HepG2 (cell line): ENCODE measurements around the gene FZD8. TPM values are rescaled to one million over a fixed set of nuclear protein-coding genes. Genes with fewer than 3 reads are reported as not detected.

Source experiments
- ATAC-seq: fragments of 200-7000 bp; cut with Tn5 transposase; 3 replicates; pipeline ENCODE4 v1.9.1; 2020; ENCODE audit warnings: mild to moderate bottlenecking, moderate library complexity
- Bru-seq: library from RNA; stranded (reverse); fragments of 400-500 nt; gene quantifications from one replicate; lab custom pipeline; 2021; lab: Mats Ljungman, UMichigan
- BruChase-seq, 2 experiments: library from RNA; stranded (reverse); fragments of 400-500 nt; gene quantifications; one replicate each; lab custom pipeline; 2021; lab: Mats Ljungman, UMichigan
- BruUV-seq: library from RNA; stranded (reverse); fragments of 400-500 nt; replicated peaks from 2 replicates; lab custom pipeline; 2021; lab: Mats Ljungman, UMichigan
- CTCF ChIA-PET: fragments of 300-600 bp; formaldehyde crosslinking; extraction: SDS; loops from one replicate; lab custom pipeline; 2021; ENCODE audit warnings: low total read pairs, inconsistent platforms, low intra/inter-chr PET ratio; lab: Yijun Ruan, JAX
- POLR2A ChIA-PET: fragments of 350-600 bp; sonication (Branson Sonifier 250); formaldehyde crosslinking; loops from one replicate; lab custom pipeline; 2020; ENCODE audit warnings: antibody characterized with exemption, inconsistent platforms; lab: Yijun Ruan, JAX
- DNase-seq: peaks from one replicate; pipeline ENCODE4 v3.0.0-alpha.2; 2015; ENCODE audit warnings: low spot score
- FAIRE-seq: peaks from 3 replicates; lab custom pipeline; 2011; peaks lifted over from hg19 to GRCh38; lab: Jason Lieb, UNC
- H2AFZ ChIP-seq: one replicate; pipeline ENCODE4 v1.6.1; 2011; ENCODE audit warnings: low read length, inconsistent platforms
- H3K27ac ChIP-seq: fragments of 300-600 bp; 3 replicates; pipeline ENCODE4 v1.8.0; 2011; ENCODE audit warnings: mixed run types, mild to moderate bottlenecking, mixed read lengths, low read length, inconsistent platforms; ENCODE audit not compliant: insufficient read depth; ENCODE audit errors: extremely low read length
- H3K27me3 ChIP-seq, 2 experiments: fragments of 200-600 bp in 1 of 2; 2 replicates in 1 of 2; 3 replicates in 1 of 2; pipeline versions ENCODE4 v1.6.0 to v1.8.0; 2011; ENCODE audit warnings: low read length in 2 of 2, mild to moderate bottlenecking in 2 of 2, moderate library complexity in 2 of 2, inconsistent platforms in 1 of 2; ENCODE audit not compliant: insufficient read depth in 2 of 2, control insufficient read depth in 1 of 2
- H3K36me3 ChIP-seq, 2 experiments: fragments of 200-600 bp in 1 of 2; replicated peaks in 1 of 2; 2 replicates in 1 of 2; 3 replicates in 1 of 2; pipeline versions ENCODE4 v1.5.1 to v1.8.0; 2011; ENCODE audit warnings: low read length in 2 of 2, inconsistent platforms in 1 of 2; ENCODE audit not compliant: insufficient read depth in 2 of 2, control insufficient read depth in 1 of 2
- H3K4me1 ChIP-seq: 2 replicates; pipeline ENCODE4 v1.5.1; 2012; ENCODE audit warnings: low read length, inconsistent platforms; ENCODE audit not compliant: insufficient read depth
- H3K4me2 ChIP-seq: 2 replicates; pipeline ENCODE4 v1.6.0; 2011; ENCODE audit warnings: low read depth, low read length, inconsistent platforms
- H3K4me3 ChIP-seq, 3 experiments: fragments of 200-600 bp in 1 of 3; sonication (generic), shearing (Covaris generic) in 1 of 3; replicated peaks in 1 of 3; 2 replicates each; pipeline ENCODE4 v1.5.1; 2011 to 2016; ENCODE audit warnings: low read length in 3 of 3, inconsistent platforms in 2 of 3, low read depth in 2 of 3, mild to moderate bottlenecking in 2 of 3, control low read depth in 1 of 3, mixed read lengths in 1 of 3; ENCODE audit not compliant: insufficient read depth in 1 of 3
- H3K79me2 ChIP-seq: one replicate; pipeline ENCODE4 v1.6.1; 2011; ENCODE audit warnings: low read length, inconsistent platforms; ENCODE audit not compliant: insufficient read depth
- H3K9ac ChIP-seq: 2 replicates; pipeline ENCODE4 v1.6.0; 2011; ENCODE audit warnings: mild to moderate bottlenecking, low read depth, low read length, inconsistent platforms; ENCODE audit not compliant: insufficient read depth
- H3K9me3 ChIP-seq: 2 replicates; pipeline ENCODE4 v1.5.1; 2012; ENCODE audit warnings: mild to moderate bottlenecking, low read length
- H4K20me1 ChIP-seq: 2 replicates; pipeline ENCODE4 v1.6.0; 2011; ENCODE audit warnings: inconsistent platforms, mild to moderate bottlenecking, low read length, moderate library complexity; ENCODE audit not compliant: insufficient read depth
- CHCHD3 ChIP-seq: sonication (generic); formaldehyde crosslinking; IDR thresholded peaks from 2 replicates; pipeline ENCODE4 v1.8.0; 2022; ENCODE audit warnings: mild to moderate bottlenecking, missing genetic modification reagents, moderate library complexity
- CSRNP1 ChIP-seq: sonication (generic); formaldehyde crosslinking; IDR thresholded peaks from 2 replicates; pipeline ENCODE4 v1.8.1; 2023; ENCODE audit warnings: mild to moderate bottlenecking, missing genetic modification reagents
- EED ChIP-seq: sonication (generic); formaldehyde crosslinking; IDR thresholded peaks from 2 replicates; pipeline ENCODE4 v1.5.0; 2020; ENCODE audit warnings: mild to moderate bottlenecking, missing genetic modification reagents
- GABPB1 ChIP-seq: IDR thresholded peaks from 2 replicates; pipeline ENCODE4 v1.6.1; 2016; ENCODE audit warnings: mild to moderate bottlenecking, missing genetic modification reagents, moderate library complexity, missing compliant biosample characterization
- MYPOP ChIP-seq: sonication (generic); formaldehyde crosslinking; IDR thresholded peaks from 2 replicates; pipeline ENCODE4 v1.8.1; 2023; ENCODE audit warnings: mild to moderate bottlenecking, moderate library complexity, missing genetic modification reagents
- RFX3 ChIP-seq: IDR thresholded peaks from 2 replicates; pipeline ENCODE4 v1.6.1; 2016; ENCODE audit warnings: missing biosample characterization, missing genetic modification reagents
- SMAD1 ChIP-seq: sonication (generic); formaldehyde crosslinking; IDR thresholded peaks from 2 replicates; pipeline ENCODE4 v1.4.0; 2020; ENCODE audit warnings: missing genetic modification reagents, low read depth, mild to moderate bottlenecking, borderline replicate concordance
- SP1 ChIP-seq, 2 experiments: fragments of 450-650 bp in 1 of 2; sonication (generic) in 1 of 2; formaldehyde crosslinking in 1 of 2; IDR thresholded peaks; 2 replicates each; pipeline versions ENCODE4 v1.4.0 to v1.6.1; 2016 to 2020; ENCODE audit warnings: missing genetic modification reagents in 1 of 2
- SP5 ChIP-seq: IDR thresholded peaks from 2 replicates; pipeline ENCODE4 v1.6.1; 2016; ENCODE audit warnings: low read depth, borderline replicate concordance
- SSRP1 ChIP-seq: IDR thresholded peaks from 2 replicates; pipeline ENCODE4 v1.6.1; 2016; ENCODE audit warnings: control low read depth
- TEAD2 ChIP-seq: sonication (generic); formaldehyde crosslinking; IDR thresholded peaks from 2 replicates; pipeline ENCODE4 v1.9.0; 2021; ENCODE audit warnings: missing genetic modification reagents
- ZNF282 ChIP-seq: fragments of 450-650 bp; IDR thresholded peaks from 2 replicates; pipeline ENCODE4 v1.6.1; 2018; ENCODE audit not compliant: partially characterized antibody
- ZNF350 ChIP-seq: sonication (generic); formaldehyde crosslinking; IDR thresholded peaks from 2 replicates; pipeline ENCODE4 v1.4.0; 2020; ENCODE audit warnings: mild to moderate bottlenecking, low read depth, missing genetic modification reagents, borderline replicate concordance
- ZNF383 ChIP-seq: sonication (generic); formaldehyde crosslinking; IDR thresholded peaks from 2 replicates; pipeline ENCODE4 v1.4.0; 2020; ENCODE audit warnings: missing genetic modification reagents, mild to moderate bottlenecking, borderline replicate concordance
- ZNF562 ChIP-seq: sonication (generic); formaldehyde crosslinking; IDR thresholded peaks from 2 replicates; pipeline ENCODE4 v1.8.0; 2022; ENCODE audit warnings: missing genetic modification reagents, borderline replicate concordance
- ZNF773 ChIP-seq: sonication (generic); formaldehyde crosslinking; IDR thresholded peaks from 2 replicates; pipeline ENCODE4 v1.4.0; 2020; ENCODE audit warnings: missing genetic modification reagents, borderline replicate concordance
- WGBS: methylation state at CpG from one replicate; pipeline ENCODE4 v1.1.6; 2017; ENCODE audit warnings: low lambda C conversion rate; 5-methylcytosine and 5-hydroxymethylcytosine counted together
- in situ Hi-C: cut with HindIII; loops from 2 replicates; pipeline ENCODE4 v1.10.0; 2017; ENCODE audit warnings: low pct_unique_long_range_greater_than_20kb; ENCODE audit not compliant: extremely low pct_ligation_motif_present
- intact Hi-C: fragments of 100-400 bp; cut with micrococcal nuclease; formaldehyde crosslinking; loops from one replicate; pipeline ENCODE4 v1.10.0; 2022; ENCODE audit not compliant: unreplicated experiment
- long read RNA-seq, 2 experiments: library from RNA in 1 of 2; library from polyadenylated mRNA in 1 of 2; stranded (forward) in 1 of 2; unstranded in 1 of 2; transcript quantifications; one replicate each; pipeline ENCODE4 v2.0.0, GENCODE V29; 2019 to 2022
- polyA minus RNA-seq, 3 experiments: library from RNA; depleted of rRNA, polyadenylated mRNA; stranded (reverse); fragments of >200 nt; gene quantifications; 2 replicates each; pipeline ENCODE4 v1.2.3, GENCODE V29; 2011; ENCODE audit warnings: low replicate concordance in 1 of 3
- polyA plus RNA-seq, 8 experiments: library from polyadenylated mRNA; depleted of rRNA in 3 of 8; stranded (reverse) in 7 of 8; unstranded in 1 of 8; fragments of >200 nt; fragmentation: Illumina TruSeq in 4 of 8; extraction: Trizol in 4 of 8; gene quantifications; 2 replicates each; pipeline versions ENCODE4 v1.2.1 to v1.2.3, GENCODE V29; 2011 to 2016; ENCODE audit warnings: low read depth in 4 of 8, missing spikeins in 1 of 8, mixed read lengths in 1 of 8; ENCODE audit not compliant: insufficient read depth in 1 of 8
- total RNA-seq, 5 experiments: library from RNA; depleted of rRNA; stranded (reverse); fragments of >200 nt; fragmentation: Illumina TruSeq; extraction: Trizol; gene quantifications; 2 replicates each; pipeline ENCODE4 v1.2.3, GENCODE V29; 2016; ENCODE audit warnings: low read depth in 1 of 5

FZD8 gene
- total RNA-seq (2016; rRNA removed; fragmentation: Illumina TruSeq; extraction: Trizol) (0.07 TPM in 1 of 2 replicates, not detected in the other), polyA plus RNA-seq (2011; rRNA removed) (0.03 and 0.05 TPM in 2 replicates), polyA minus RNA-seq (2011; rRNA and poly(A)+ RNA removed; ENCODE audit: low replicate concordance) (3.8 TPM in 1 of 2 replicates, not detected in the other), Bru-seq, nascent RNA (percentile 28 among the genes with signal in this experiment), BruChase-seq, experiment 1, labeled RNA remaining after a 6-hour chase (percentile 23 among the genes with signal in this experiment), BruChase-seq, experiment 2, labeled RNA remaining after a 2-hour chase (percentile 13 among the genes with signal in this experiment)
- not detected in 2 replicates for total RNA-seq (2016; cell fraction: cytosol; rRNA removed; fragmentation: Illumina TruSeq; extraction: Trizol; ENCODE audit: low read depth)
- 0.09 TPM in 1 of 2 replicates, not detected in the other for total RNA-seq (2016; cell fraction: insoluble cytoplasmic fraction; rRNA removed; fragmentation: Illumina TruSeq; extraction: Trizol)
- 0.03 TPM in 2 replicates for total RNA-seq (2016; cell fraction: membrane; rRNA removed; fragmentation: Illumina TruSeq; extraction: Trizol)
- total RNA-seq (2016; cell fraction: nucleus; rRNA removed; fragmentation: Illumina TruSeq; extraction: Trizol), result 0.09 and 0.16 TPM in 2 replicates
- polyA plus RNA-seq (2011; cell fraction: cytosol; rRNA removed), result 0.01 TPM in 2 replicates
- polyA plus RNA-seq (2011; cell fraction: nucleus; rRNA removed), result 0.05 and 0.09 TPM in 2 replicates
- polyA plus RNA-seq (2012), result not detected in 2 replicates
- polyA plus RNA-seq (2016; cell fraction: cytosol; fragmentation: Illumina TruSeq; extraction: Trizol; ENCODE audit: low read depth), result not detected in 2 replicates
- polyA plus RNA-seq (2016; cell fraction: insoluble cytoplasmic fraction; fragmentation: Illumina TruSeq; extraction: Trizol; ENCODE audit: low read depth), result not detected in 2 replicates
- polyA plus RNA-seq (2016; cell fraction: membrane; fragmentation: Illumina TruSeq; extraction: Trizol; ENCODE audit: low read depth), result not detected in 2 replicates
- polyA plus RNA-seq (2016; cell fraction: nucleus; fragmentation: Illumina TruSeq; extraction: Trizol; ENCODE audit: insufficient read depth, low read depth), result 0.21 TPM in 1 of 2 replicates, not detected in the other
- 0.10 TPM in 1 of 2 replicates, not detected in the other for polyA minus RNA-seq (2011; cell fraction: cytosol; rRNA and poly(A)+ RNA removed)
- not detected in 2 replicates for polyA minus RNA-seq (2011; cell fraction: nucleus; rRNA and poly(A)+ RNA removed)
- long read RNA-seq, experiment 1, result 0 reads
- long read RNA-seq, experiment 2, result 0 reads

GRCh38 chr10:35642035-35642792 lies at the start of gene FZD8:
FZD8 (minus strand) TSS chr10:35642296; CDS start chr10:35641429, 867 bp downstream.
- WGBS, result no CpG with 5 or more reads among the region's 80 CpGs
- CTCF ChIA-PET, result no interaction called here
- peaks cover 20% of the 10 kb centered on the region for H3K4me1 ChIP-seq
- H3K27ac ChIP-seq, result no peak within 1 kb of the TSS
- peaks cover 6 to 30% of the 10 kb centered on the region in 2 experiments for H3K27me3 ChIP-seq
- DNase-seq, result peak; percentile 68
- POLR2A ChIA-PET, result no interaction called here
- H3K9ac ChIP-seq, result no peak within 1 kb of the TSS
- no peaks in the 10 kb centered on the region for H4K20me1 ChIP-seq
- no peak within 1 kb of the TSS for H2AFZ ChIP-seq
- in situ Hi-C loops, result loop anchor here (10.0 kb wide), 1 partner anchor 143 kb away; no protein-coding TSS in a partner anchor
- peak; percentile 37 for FAIRE-seq
- intact Hi-C loops, result loop anchor here (2.0 to 5.0 kb wide), 2 partner anchors 45 to 139 kb away; no protein-coding TSS in a partner anchor
- no TSS peak for BruUV-seq
- no peaks in the 10 kb centered on the region for H3K9me3 ChIP-seq
- H3K4me3 ChIP-seq, result peak within 1 kb of the TSS; percentile 51 to 68 (median 58); a peak in 5 of 6 replicates
- H3K4me2 ChIP-seq, result peak within 1 kb of the TSS; percentile 78
- ATAC-seq, result peak; percentile 93
- H3K36me3 ChIP-seq, result no peaks in the 10 kb centered on the region
- H3K79me2 ChIP-seq, result no peaks in the 10 kb centered on the region
- no peak for TF ChIP-seq SP1 (IDR thresholded peaks at IDR 0.05)
- peak; percentile 48; the same call in 1 of the 2 replicates for TF ChIP-seq SP1 (CRISPR knock-in tag; IDR thresholded peaks at IDR 0.05)
- TF ChIP-seq ZNF282, result no peak
- TF ChIP-seq GABPB1 (CRISPR knock-in tag), result peak; percentile 78; the same call in 1 of the 2 replicates
- no peak for TF ChIP-seq SSRP1 (CRISPR knock-in tag)
- TF ChIP-seq SP5 (CRISPR knock-in tag), result 0 out of 2 replicates have a peak, but pooled peaks have one; percentile 12
- 0 out of 2 replicates have a peak, but pooled peaks have one; percentile 41 for TF ChIP-seq SMAD1 (CRISPR knock-in tag)
- no peak for TF ChIP-seq CSRNP1
- no peak for TF ChIP-seq ZNF383
- TF ChIP-seq ZNF773, result 0 out of 2 replicates have a peak, but pooled peaks have one; percentile 43
- no peak for TF ChIP-seq RFX3 (CRISPR knock-in tag)
- no peak for TF ChIP-seq TEAD2 (CRISPR knock-in tag)
- TF ChIP-seq MYPOP (CRISPR knock-in tag), result peak; percentile 41; the same call in 1 of the 2 replicates
- TF ChIP-seq ZNF562 (CRISPR knock-in tag), result no peak
- TF ChIP-seq ZNF350 (CRISPR knock-in tag), result 0 out of 2 replicates have a peak, but pooled peaks have one; percentile 21
- TF ChIP-seq CHCHD3 (CRISPR knock-in tag), result no peak
- TF ChIP-seq EED (CRISPR knock-in tag), result peak; percentile 29; the same call in 1 of the 2 replicates
